ENCODE data around the gene OSBP2.

Gene OSBP2

GRCh38 chr22:30718938-30719337, 24.3 kb downstream of the OSBP2 start:
- Histone ChIP-seq H3K79me2 (ENCODE audit: insufficient read depth, low read length) (no peaks in the 10 kb centered on the region), H3K4me2 (ENCODE audit: low read depth, low read length, poor library complexity, severe bottlenecking) (no peak overlapping the region), H3K9me2 (replicated peaks; ENCODE audit: low read depth, low read length) (no peaks in the 10 kb centered on the region), H2AFZ (ENCODE audit: low read length) (no peak overlapping the region), H3F3A (ENCODE audit: low read depth) (no peaks in the 10 kb centered on the region), H3K27me3 (ENCODE audit: insufficient read depth, low read length, poor library complexity, severe bottlenecking) (no peaks in the 10 kb centered on the region), H3K9ac (ENCODE audit: low read depth, low read length, poor library complexity, severe bottlenecking) (no peak overlapping the region), H3K4me3 (ENCODE audit: low read length, poor library complexity, severe bottlenecking) (no peak overlapping the region), H3K9me3 (ENCODE audit: insufficient read depth, low read depth, low read length) (no peaks in the 10 kb centered on the region), H3K36me3 (ENCODE audit: insufficient read depth, low read length) (no peaks in the 10 kb centered on the region), H3K4me1 (ENCODE audit: insufficient read depth, low read length, poor library complexity, severe bottlenecking) (no peaks in the 10 kb centered on the region), H4K20me1 (ENCODE audit: insufficient read depth, low read length, poor library complexity, severe bottlenecking) (no peaks in the 10 kb centered on the region)
- no peak for TF ChIP-seq EZH2phosphoT487 (IDR thresholded peaks at IDR 0.05; ENCODE audit: borderline replicate concordance)
- TF ChIP-seq, protein P1, sequence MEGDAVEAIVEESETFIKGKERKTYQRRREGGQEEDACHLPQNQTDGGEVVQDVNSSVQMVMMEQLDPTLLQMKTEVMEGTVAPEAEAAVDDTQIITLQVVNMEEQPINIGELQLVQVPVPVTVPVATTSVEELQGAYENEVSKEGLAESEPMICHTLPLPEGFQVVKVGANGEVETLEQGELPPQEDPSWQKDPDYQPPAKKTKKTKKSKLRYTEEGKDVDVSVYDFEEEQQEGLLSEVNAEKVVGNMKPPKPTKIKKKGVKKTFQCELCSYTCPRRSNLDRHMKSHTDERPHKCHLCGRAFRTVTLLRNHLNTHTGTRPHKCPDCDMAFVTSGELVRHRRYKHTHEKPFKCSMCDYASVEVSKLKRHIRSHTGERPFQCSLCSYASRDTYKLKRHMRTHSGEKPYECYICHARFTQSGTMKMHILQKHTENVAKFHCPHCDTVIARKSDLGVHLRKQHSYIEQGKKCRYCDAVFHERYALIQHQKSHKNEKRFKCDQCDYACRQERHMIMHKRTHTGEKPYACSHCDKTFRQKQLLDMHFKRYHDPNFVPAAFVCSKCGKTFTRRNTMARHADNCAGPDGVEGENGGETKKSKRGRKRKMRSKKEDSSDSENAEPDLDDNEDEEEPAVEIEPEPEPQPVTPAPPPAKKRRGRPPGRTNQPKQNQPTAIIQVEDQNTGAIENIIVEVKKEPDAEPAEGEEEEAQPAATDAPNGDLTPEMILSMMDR (conservative IDR thresholded peaks at IDR 0.05; ENCODE audit: low read length): no peak

GRCh38 chr22:30720263-30720837, 25.7 kb downstream of the OSBP2 start:
- Histone ChIP-seq H3K36me3 (ENCODE audit: insufficient read depth, low read length) (no peaks in the 10 kb centered on the region), H3K4me2 (ENCODE audit: low read depth, low read length, poor library complexity, severe bottlenecking) (no peak overlapping the region), H3K9ac (ENCODE audit: low read depth, low read length, poor library complexity, severe bottlenecking) (no peak overlapping the region), H3K9me3 (ENCODE audit: insufficient read depth, low read depth, low read length) (no peaks in the 10 kb centered on the region), H3K9me2 (replicated peaks; ENCODE audit: low read depth, low read length) (no peaks in the 10 kb centered on the region), H3F3A (ENCODE audit: low read depth) (no peaks in the 10 kb centered on the region), H3K4me1 (ENCODE audit: insufficient read depth, low read length, poor library complexity, severe bottlenecking) (no peaks in the 10 kb centered on the region), H2AFZ (ENCODE audit: low read length) (no peak overlapping the region), H4K20me1 (ENCODE audit: insufficient read depth, low read length, poor library complexity, severe bottlenecking) (no peaks in the 10 kb centered on the region), H3K27me3 (ENCODE audit: insufficient read depth, low read length, poor library complexity, severe bottlenecking) (no peaks in the 10 kb centered on the region), H3K79me2 (ENCODE audit: insufficient read depth, low read length) (no peaks in the 10 kb centered on the region), H3K4me3 (ENCODE audit: low read length, poor library complexity, severe bottlenecking) (no peak overlapping the region)
- TF ChIP-seq EZH2phosphoT487 (IDR thresholded peaks at IDR 0.05; ENCODE audit: borderline replicate concordance): no peak
- TF ChIP-seq, protein P1 (conservative IDR thresholded peaks at IDR 0.05; ENCODE audit: low read length): no peak

GRCh38 chr22:30721741-30722140, 27.1 kb downstream of the OSBP2 start:
- Histone ChIP-seq H3K9ac (ENCODE audit: low read depth, low read length, poor library complexity, severe bottlenecking) (no peak overlapping the region), H3K9me3 (ENCODE audit: insufficient read depth, low read depth, low read length) (no peaks in the 10 kb centered on the region), H3F3A (ENCODE audit: low read depth) (no peaks in the 10 kb centered on the region), H3K79me2 (ENCODE audit: insufficient read depth, low read length) (no peaks in the 10 kb centered on the region), H3K4me1 (ENCODE audit: insufficient read depth, low read length, poor library complexity, severe bottlenecking) (no peaks in the 10 kb centered on the region), H3K9me2 (replicated peaks; ENCODE audit: low read depth, low read length) (no peaks in the 10 kb centered on the region), H3K4me2 (ENCODE audit: low read depth, low read length, poor library complexity, severe bottlenecking) (no peak overlapping the region), H4K20me1 (ENCODE audit: insufficient read depth, low read length, poor library complexity, severe bottlenecking) (no peaks in the 10 kb centered on the region), H3K36me3 (ENCODE audit: insufficient read depth, low read length) (no peaks in the 10 kb centered on the region), H2AFZ (ENCODE audit: low read length) (no peak overlapping the region), H3K4me3 (ENCODE audit: low read length, poor library complexity, severe bottlenecking) (no peak overlapping the region), H3K27me3 (ENCODE audit: insufficient read depth, low read length, poor library complexity, severe bottlenecking) (no peaks in the 10 kb centered on the region)
- no peak for TF ChIP-seq EZH2phosphoT487 (IDR thresholded peaks at IDR 0.05; ENCODE audit: borderline replicate concordance)
- TF ChIP-seq, protein P1 (conservative IDR thresholded peaks at IDR 0.05; ENCODE audit: low read length): no peak

All from Loucy (cell line).